Measurements from ENCODE around the gene FBXW2.

DNA sequence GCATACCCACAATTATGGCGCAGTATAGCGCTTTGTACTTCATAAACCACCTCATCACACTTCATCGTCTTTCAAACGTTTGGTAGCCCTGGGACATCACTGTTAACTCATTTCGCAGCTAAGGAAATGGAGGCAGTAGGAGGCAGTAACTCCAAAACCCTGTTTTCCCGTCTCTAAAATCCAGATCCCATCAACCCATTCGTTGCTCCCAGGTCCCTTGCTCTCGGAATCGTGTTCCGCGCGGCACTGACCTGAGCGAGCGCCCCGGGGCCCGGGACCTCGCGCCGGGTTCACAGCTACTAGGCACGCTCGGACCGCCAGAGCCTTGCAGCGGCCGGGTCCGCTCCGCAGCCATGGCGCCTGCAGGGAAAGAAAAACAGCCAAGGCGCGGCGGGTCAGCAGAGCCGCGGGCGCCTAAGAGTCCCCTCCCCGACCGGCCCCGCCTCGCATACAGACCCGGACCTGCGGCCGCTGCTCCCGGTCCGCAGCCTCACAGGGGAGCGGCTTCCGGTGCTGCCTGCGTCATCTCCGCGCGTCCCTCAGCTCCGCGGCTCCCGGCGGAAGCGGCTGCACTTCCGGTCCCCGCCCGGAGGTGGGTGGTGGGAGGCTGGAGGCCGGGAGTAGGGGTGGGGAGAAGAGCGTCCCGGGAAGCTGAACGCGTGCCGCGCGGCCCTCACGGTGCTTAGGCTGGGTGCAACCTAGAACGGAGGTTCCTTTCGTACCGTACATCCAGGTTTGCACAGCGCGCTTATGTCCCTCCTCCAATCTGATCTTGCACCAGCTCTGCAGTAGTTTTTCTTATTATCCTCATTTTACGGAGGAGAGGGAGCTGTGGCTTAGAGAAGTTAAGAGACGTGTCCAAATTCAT is at the start of gene FBXW2:
- TF ChIP-seq EZH2phosphoT487 (IDR thresholded peaks at IDR 0.05; ENCODE audit: borderline replicate concordance): no peak
- TF ChIP-seq, protein P1, sequence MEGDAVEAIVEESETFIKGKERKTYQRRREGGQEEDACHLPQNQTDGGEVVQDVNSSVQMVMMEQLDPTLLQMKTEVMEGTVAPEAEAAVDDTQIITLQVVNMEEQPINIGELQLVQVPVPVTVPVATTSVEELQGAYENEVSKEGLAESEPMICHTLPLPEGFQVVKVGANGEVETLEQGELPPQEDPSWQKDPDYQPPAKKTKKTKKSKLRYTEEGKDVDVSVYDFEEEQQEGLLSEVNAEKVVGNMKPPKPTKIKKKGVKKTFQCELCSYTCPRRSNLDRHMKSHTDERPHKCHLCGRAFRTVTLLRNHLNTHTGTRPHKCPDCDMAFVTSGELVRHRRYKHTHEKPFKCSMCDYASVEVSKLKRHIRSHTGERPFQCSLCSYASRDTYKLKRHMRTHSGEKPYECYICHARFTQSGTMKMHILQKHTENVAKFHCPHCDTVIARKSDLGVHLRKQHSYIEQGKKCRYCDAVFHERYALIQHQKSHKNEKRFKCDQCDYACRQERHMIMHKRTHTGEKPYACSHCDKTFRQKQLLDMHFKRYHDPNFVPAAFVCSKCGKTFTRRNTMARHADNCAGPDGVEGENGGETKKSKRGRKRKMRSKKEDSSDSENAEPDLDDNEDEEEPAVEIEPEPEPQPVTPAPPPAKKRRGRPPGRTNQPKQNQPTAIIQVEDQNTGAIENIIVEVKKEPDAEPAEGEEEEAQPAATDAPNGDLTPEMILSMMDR (conservative IDR thresholded peaks at IDR 0.05; ENCODE audit: low read length): no peak

Data from Loucy (cell line).